G401 (cell line): ENCODE measurements around the gene KLHL29. TPM values are rescaled to one million over a fixed set of nuclear protein-coding genes. Genes with fewer than 3 reads are reported as not detected.

Experiments used
- DNase-seq: peaks from one replicate; pipeline ENCODE4 v3.0.0-alpha.2; 2015; ENCODE audit warnings: low spot score
- in situ Hi-C: cut with HindIII; loops from 2 replicates; pipeline ENCODE4 v1.10.0; 2016; ENCODE audit warnings: low sequenced_read_pairs, mixed read lengths
- total RNA-seq: library from RNA; depleted of rRNA; stranded (reverse); fragments of >200 nt; shearing (Covaris generic); gene quantifications from 2 replicates; pipeline ENCODE4 v1.2.3, GENCODE V29; 2014

KLHL29 gene
- total RNA-seq, 1 experiment from 2014 or later = not detected

GRCh38 chr2:23624378-23624777 lies 239.4 kb downstream of the KLHL29 start:
- no peak for DNase-seq
- in situ Hi-C loops = no loop called here

GRCh38 chr2:23624915-23625314 lies 239.9 kb downstream of the KLHL29 start:
- DNase-seq = no peak
- in situ Hi-C loops = no loop called here

GRCh38 chr2:23625726-23626125 lies 240.7 kb downstream of the KLHL29 start:
- in situ Hi-C loops = no loop called here

GRCh38 chr2:23626701-23627230 lies 241.8 kb downstream of the KLHL29 start:
- in situ Hi-C loops = no loop called here

More at GRCh38 chr2:23625726-23626125, 240.7 kb downstream of the KLHL29 start:
- DNase-seq = no peak

GRCh38 chr2:23627236-23628009 lies 242.4 kb downstream of the KLHL29 start:
- in situ Hi-C loops = no loop called here

More at GRCh38 chr2:23626701-23627230, 241.8 kb downstream of the KLHL29 start:
- DNase-seq = no peak

GRCh38 chr2:23628926-23629771 lies 244.2 kb downstream of the KLHL29 start:
- in situ Hi-C loops = no loop called here
- no peak for DNase-seq

More at GRCh38 chr2:23627236-23628009, 242.4 kb downstream of the KLHL29 start:
- DNase-seq = no peak

GRCh38 chr2:23629772-23630480 lies 244.9 kb downstream of the KLHL29 start:
- no peak for DNase-seq
- in situ Hi-C loops = no loop called here

- no peak for DNase-seq
- in situ Hi-C loops = no loop called here
Observed at GRCh38 chr2:23630961-23631360, 246.0 kb downstream of the KLHL29 start.

GRCh38 chr2:23631389-23631788 lies 246.4 kb downstream of the KLHL29 start:
- in situ Hi-C loops = no loop called here

GRCh38 chr2:23632386-23632785 lies 247.4 kb downstream of the KLHL29 start:
- in situ Hi-C loops = no loop called here
- no peak for DNase-seq

More at GRCh38 chr2:23631389-23631788, 246.4 kb downstream of the KLHL29 start:
- DNase-seq = no peak

- in situ Hi-C loops = no loop called here
- DNase-seq = no peak
Observed at GRCh38 chr2:23632831-23633395, 247.9 kb downstream of the KLHL29 start.

- DNase-seq = no peak
- in situ Hi-C loops = no loop called here
Observed at GRCh38 chr2:23633966-23634365, 249.0 kb downstream of the KLHL29 start.

GRCh38 chr2:23635442-23636340 lies 250.7 kb downstream of the KLHL29 start:
- in situ Hi-C loops = no loop called here
- DNase-seq = peak; percentile 15

- DNase-seq = peak; percentile 27
- in situ Hi-C loops = no loop called here
Observed at GRCh38 chr2:23636426-23636825, 251.4 kb downstream of the KLHL29 start.

- in situ Hi-C loops = no loop called here
- DNase-seq = peak; percentile 41
Observed at GRCh38 chr2:23637011-23637778, 252.2 kb downstream of the KLHL29 start.

GRCh38 chr2:23639406-23639982 lies 254.5 kb downstream of the KLHL29 start:
- in situ Hi-C loops = no loop called here
- no peak for DNase-seq

- in situ Hi-C loops = no loop called here
- no peak for DNase-seq
Observed at GRCh38 chr2:23640711-23641110, 255.7 kb downstream of the KLHL29 start.
